GM19099 (cell line): ENCODE measurements around the gene TMTC1.

Experiments
- POLR2A ChIP-seq: IDR thresholded peaks from 3 replicates; pipeline ENCODE4 v1.6.1; 2011; ENCODE audit warnings: low read depth; ENCODE audit not compliant: insufficient read length; ENCODE audit errors: extremely low read depth

TMTC1 gene

GRCh38 chr12:29644536-29645162, 139.1 kb downstream of the TMTC1 start:
- no peak for TF ChIP-seq POLR2A

- TF ChIP-seq POLR2A: no peak
Observed at GRCh38 chr12:29640589-29641345, 143.0 kb downstream of the TMTC1 start.

- TF ChIP-seq POLR2A: no peak
Observed at GRCh38 chr12:29639893-29640495, 143.7 kb downstream of the TMTC1 start.

GRCh38 chr12:29638528-29638927, 145.2 kb downstream of the TMTC1 start:
- no peak for TF ChIP-seq POLR2A

- TF ChIP-seq POLR2A: no peak
Observed at GRCh38 chr12:29634057-29634456, 149.7 kb downstream of the TMTC1 start.

GRCh38 chr12:29627221-29627620, 156.5 kb downstream of the TMTC1 start:
- no peak for TF ChIP-seq POLR2A

GRCh38 chr12:29625359-29625953, 158.3 kb downstream of the TMTC1 start:
- TF ChIP-seq POLR2A: no peak

- TF ChIP-seq POLR2A: no peak
Observed at GRCh38 chr12:29622251-29622650, 161.5 kb downstream of the TMTC1 start.

GRCh38 chr12:29620030-29620429, 163.7 kb downstream of the TMTC1 start:
- no peak for TF ChIP-seq POLR2A

- no peak for TF ChIP-seq POLR2A
Observed at GRCh38 chr12:29617407-29617803, 166.3 kb downstream of the TMTC1 start.

GRCh38 chr12:29616664-29617406, 166.9 kb downstream of the TMTC1 start:
- TF ChIP-seq POLR2A: no peak

GRCh38 chr12:29614694-29615325, 168.9 kb downstream of the TMTC1 start:
- no peak for TF ChIP-seq POLR2A

- TF ChIP-seq POLR2A: no peak
Observed at GRCh38 chr12:29612912-29613311, 170.8 kb downstream of the TMTC1 start.

- TF ChIP-seq POLR2A: no peak
Observed at GRCh38 chr12:29611906-29612305, 171.8 kb downstream of the TMTC1 start.

GRCh38 chr12:29610473-29611170, 173.1 kb downstream of the TMTC1 start:
- no peak for TF ChIP-seq POLR2A
